LNCaP clone FGC (cell line): ENCODE measurements around the gene PLD5.
A peak's percentile ranks its signal among the peaks of the same experiment; 100 is the strongest.

Experiments used
- DNase-seq: peaks from one replicate; pipeline ENCODE4 v3.0.0-alpha.2; 2011; ENCODE audit warnings: low read depth
- H3K4me3 ChIP-seq: 2 replicates; pipeline ENCODE4 v1.5.1; 2011; ENCODE audit warnings: mild to moderate bottlenecking, low read depth, low read length, control low read depth
- TF ChIP-seq, protein P1 (sequence below): IDR thresholded peaks from 2 replicates; pipeline ENCODE4 v1.5.1; 2012; ENCODE audit warnings: mild to moderate bottlenecking; ENCODE audit not compliant: control insufficient read depth, insufficient read depth; ENCODE audit errors: extremely low read depth

PLD5 gene

DNA sequence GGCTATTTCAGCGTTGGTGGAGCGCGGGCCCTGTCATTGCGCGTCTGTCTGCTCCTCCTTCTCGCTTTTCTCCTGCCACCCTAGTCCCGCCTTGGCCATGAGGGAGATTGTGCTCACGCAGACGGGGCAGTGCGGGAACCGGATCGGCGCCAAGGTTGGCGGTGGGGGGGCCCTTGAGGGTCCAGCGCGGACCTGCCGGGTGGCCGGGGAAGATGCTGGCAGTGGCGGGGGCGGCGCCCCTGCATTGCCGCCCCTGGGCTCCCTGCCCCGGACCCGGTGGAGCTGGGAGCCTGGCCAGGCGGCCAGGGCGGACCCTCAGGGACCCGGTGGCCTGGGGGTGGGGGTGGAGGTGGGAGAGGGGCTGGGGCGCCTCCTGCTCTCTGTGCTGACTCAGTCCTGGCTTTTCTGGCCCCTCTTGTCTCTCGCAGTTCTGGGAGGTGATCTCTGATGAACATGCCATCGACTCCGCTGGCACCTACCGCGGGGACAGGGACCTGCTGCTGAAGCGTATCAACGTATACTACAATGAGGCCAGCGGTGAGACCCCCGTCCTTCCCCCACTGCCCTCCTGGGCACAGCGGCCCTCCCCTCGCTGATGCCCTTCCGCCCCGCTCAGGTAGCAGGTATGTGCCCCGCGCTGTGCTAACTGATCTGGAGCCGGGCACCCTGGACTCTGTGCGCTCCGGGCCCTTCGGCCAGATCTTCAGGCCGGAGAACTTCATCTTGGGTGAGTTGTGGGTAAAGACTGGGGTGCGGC, 467.3 kb downstream of the PLD5 start:
- H3K4me3 ChIP-seq: no peak overlapping the region
- TF ChIP-seq, protein P1, sequence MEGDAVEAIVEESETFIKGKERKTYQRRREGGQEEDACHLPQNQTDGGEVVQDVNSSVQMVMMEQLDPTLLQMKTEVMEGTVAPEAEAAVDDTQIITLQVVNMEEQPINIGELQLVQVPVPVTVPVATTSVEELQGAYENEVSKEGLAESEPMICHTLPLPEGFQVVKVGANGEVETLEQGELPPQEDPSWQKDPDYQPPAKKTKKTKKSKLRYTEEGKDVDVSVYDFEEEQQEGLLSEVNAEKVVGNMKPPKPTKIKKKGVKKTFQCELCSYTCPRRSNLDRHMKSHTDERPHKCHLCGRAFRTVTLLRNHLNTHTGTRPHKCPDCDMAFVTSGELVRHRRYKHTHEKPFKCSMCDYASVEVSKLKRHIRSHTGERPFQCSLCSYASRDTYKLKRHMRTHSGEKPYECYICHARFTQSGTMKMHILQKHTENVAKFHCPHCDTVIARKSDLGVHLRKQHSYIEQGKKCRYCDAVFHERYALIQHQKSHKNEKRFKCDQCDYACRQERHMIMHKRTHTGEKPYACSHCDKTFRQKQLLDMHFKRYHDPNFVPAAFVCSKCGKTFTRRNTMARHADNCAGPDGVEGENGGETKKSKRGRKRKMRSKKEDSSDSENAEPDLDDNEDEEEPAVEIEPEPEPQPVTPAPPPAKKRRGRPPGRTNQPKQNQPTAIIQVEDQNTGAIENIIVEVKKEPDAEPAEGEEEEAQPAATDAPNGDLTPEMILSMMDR: no peak
- no peak for DNase-seq

DNA sequence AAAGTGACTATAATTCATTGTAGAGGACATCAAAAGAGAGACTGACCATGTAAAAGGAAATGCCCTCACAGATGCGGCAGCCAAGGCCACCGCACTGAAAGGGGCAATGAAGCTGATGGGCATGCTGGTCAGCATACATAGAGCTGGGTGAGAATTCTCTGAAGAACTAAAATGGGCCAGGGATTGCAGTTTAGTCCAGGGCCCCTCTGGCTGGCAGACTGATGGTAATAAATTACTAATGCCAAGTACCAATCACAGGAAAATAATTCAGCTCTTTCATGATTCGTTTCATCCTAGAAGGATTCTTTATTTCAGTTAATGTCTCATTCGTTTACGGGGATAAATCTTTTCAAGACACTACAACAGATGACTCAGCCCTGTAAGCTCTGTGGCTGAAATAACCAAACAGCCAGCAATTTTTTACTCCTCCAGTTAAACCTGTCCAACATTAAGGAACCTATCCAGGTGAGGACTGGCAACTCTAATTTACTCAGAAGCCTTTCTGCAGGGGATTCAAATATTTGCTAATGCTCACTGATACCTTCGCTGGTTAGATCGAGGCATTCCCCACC, 468.7 kb downstream of the PLD5 start:
- DNase-seq: peak; percentile 2
- TF ChIP-seq, protein P1: no peak
- no peak overlapping the region for H3K4me3 ChIP-seq

DNA sequence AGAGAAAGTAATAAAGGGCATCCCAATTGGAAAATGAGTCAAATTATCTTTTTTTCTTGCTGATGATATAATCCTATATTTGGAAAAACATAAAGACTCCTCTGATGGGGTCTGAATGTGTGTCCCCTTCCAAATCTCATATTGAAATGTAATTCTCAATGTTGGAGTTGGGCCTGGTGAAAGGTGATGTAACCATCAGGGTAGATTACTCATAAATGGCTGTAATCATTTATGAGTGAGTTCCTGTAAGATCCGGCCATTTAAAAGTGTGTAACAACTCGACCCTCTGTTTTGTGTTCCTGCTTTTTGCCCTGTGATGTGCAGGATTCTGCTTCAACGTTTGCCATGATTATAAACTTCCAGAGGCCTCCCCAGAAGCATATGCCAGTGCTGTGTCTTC, 481.3 kb downstream of the PLD5 start:
- TF ChIP-seq, protein P1: no peak
- no peak overlapping the region for H3K4me3 ChIP-seq
- DNase-seq: no peak

DNA sequence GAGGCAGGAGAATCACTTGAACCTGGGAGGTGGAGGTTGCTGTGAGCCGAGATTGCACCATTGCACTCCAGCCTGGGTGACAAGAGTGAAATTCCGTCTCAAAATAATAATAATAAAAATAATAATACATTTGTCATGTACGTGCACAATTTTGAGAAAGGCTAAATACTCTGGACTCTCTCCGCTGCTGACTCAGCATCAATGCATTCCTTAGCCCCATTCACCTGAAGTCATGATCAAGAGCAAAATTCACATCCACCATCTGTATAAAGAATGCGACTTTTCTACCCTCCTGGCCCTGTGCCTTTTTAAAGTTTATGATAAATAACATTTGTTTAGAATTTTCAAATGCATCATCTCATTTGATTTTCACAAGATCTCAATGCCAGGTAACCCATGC, 490.1 kb downstream of the PLD5 start:
- TF ChIP-seq, protein P1: no peak
- no peak for DNase-seq

DNA sequence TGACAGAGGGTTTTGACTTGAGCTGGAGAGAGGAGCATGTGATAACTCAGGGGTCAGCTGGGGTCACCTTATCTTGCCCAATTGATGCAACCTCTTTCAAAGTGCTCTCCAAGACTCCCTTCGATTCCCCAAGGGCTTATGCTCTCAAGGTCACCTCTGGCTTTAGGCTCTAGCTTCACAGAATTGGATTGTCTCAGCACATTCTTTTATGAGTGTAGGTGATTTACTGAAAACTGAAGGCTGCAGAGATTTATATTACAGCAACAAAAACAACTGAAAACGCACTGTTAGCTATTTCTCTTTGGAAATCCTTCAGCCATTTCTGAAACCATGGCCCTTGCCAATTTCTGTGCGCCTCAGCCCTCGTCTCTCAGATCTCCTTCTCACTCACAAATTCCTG, 491.1 kb downstream of the PLD5 start:
- no peak for DNase-seq
- H3K4me3 ChIP-seq: no peak overlapping the region
- TF ChIP-seq, protein P1: no peak

More for the DNA sequence above, 490.1 kb downstream of the PLD5 start:
- H3K4me3 ChIP-seq: no peak overlapping the region
